ENCODE results near the gene SNX3. TPM values are rescaled to one million over a fixed set of nuclear protein-coding genes. Genes with fewer than 3 reads are reported as not detected.

The SNX3 gene
- total RNA-seq, 1 experiment from 2014 or later: 104 TPM

DNA sequence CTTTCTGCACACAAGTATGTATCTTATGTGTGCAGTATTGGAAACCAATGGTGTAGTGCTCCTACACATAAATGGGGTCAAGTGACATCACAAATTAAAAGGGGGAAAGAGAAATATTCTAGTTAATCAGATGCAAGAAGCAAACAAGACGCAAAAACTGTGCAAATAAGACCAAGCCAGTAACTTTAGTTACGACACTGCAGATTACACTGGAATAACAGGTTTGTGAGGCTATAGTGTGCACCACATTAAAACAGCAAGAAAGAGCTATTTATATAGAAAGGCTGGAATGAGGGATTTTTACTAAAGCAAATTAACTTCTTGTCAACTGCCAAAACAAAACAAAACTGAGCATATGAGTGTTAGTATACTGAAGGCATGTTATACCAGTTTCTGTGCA lies 49.2 kb downstream of the SNX3 start:
- Histone ChIP-seq H3K27me3 (replicated peaks; ENCODE audit: insufficient read depth, low read depth, low read length, poor library complexity) (no peaks in the 10 kb centered on the region), H3K36me3 (ENCODE audit: insufficient read depth, low read length, poor library complexity, severe bottlenecking) (peaks cover 7% of the 10 kb centered on the region), H3K27ac (ENCODE audit: low read depth, low read length, poor library complexity, severe bottlenecking) (no peak overlapping the region), H3K9me3 (ENCODE audit: low read depth, low read length, poor library complexity, severe bottlenecking) (no peaks in the 10 kb centered on the region), H3K4me1 (ENCODE audit: insufficient read depth, low read length, poor library complexity, severe bottlenecking) (no peaks in the 10 kb centered on the region), H3K4me3 (ENCODE audit: low read depth, low read length, poor library complexity, severe bottlenecking) (no peak overlapping the region)
- BruUV-seq (replicated peaks): TSS peak; percentile 91
- DNase-seq (ENCODE audit: low spot score): no peak
- TF ChIP-seq EZH2 (IDR thresholded peaks at IDR 0.05; ENCODE audit: borderline replicate concordance, low read depth, low read length, poor library complexity, severe bottlenecking): no peak
- TF ChIP-seq, protein P1, sequence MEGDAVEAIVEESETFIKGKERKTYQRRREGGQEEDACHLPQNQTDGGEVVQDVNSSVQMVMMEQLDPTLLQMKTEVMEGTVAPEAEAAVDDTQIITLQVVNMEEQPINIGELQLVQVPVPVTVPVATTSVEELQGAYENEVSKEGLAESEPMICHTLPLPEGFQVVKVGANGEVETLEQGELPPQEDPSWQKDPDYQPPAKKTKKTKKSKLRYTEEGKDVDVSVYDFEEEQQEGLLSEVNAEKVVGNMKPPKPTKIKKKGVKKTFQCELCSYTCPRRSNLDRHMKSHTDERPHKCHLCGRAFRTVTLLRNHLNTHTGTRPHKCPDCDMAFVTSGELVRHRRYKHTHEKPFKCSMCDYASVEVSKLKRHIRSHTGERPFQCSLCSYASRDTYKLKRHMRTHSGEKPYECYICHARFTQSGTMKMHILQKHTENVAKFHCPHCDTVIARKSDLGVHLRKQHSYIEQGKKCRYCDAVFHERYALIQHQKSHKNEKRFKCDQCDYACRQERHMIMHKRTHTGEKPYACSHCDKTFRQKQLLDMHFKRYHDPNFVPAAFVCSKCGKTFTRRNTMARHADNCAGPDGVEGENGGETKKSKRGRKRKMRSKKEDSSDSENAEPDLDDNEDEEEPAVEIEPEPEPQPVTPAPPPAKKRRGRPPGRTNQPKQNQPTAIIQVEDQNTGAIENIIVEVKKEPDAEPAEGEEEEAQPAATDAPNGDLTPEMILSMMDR (conservative IDR thresholded peaks at IDR 0.05; ENCODE audit: low read depth, low read length): no peak
- ChIA-PET POLR2A (ENCODE audit: low non-redundant PET) (no interaction called here), CTCF (no interaction called here)
- intact Hi-C loops (cut with micrococcal nuclease; ENCODE audit: unreplicated experiment): no loop called here

GRCh38 chr6:108210556-108210955 lies 50.3 kb downstream of the SNX3 start:
- H3K36me3 ChIP-seq (ENCODE audit: insufficient read depth, low read length, poor library complexity, severe bottlenecking): peaks cover 7% of the 10 kb centered on the region
- intact Hi-C loops (cut with micrococcal nuclease; ENCODE audit: unreplicated experiment): no loop called here
- H3K4me3 ChIP-seq (ENCODE audit: low read depth, low read length, poor library complexity, severe bottlenecking): no peak overlapping the region
- ChIA-PET POLR2A (ENCODE audit: low non-redundant PET) (no interaction called here), CTCF (no interaction called here)
- H3K27me3 ChIP-seq (replicated peaks; ENCODE audit: insufficient read depth, low read depth, low read length, poor library complexity): no peaks in the 10 kb centered on the region
- TF ChIP-seq EZH2 (IDR thresholded peaks at IDR 0.05; ENCODE audit: borderline replicate concordance, low read depth, low read length, poor library complexity, severe bottlenecking): no peak
- TF ChIP-seq, protein P1 (conservative IDR thresholded peaks at IDR 0.05; ENCODE audit: low read depth, low read length): no peak
- no peaks in the 10 kb centered on the region for H3K9me3 ChIP-seq (ENCODE audit: low read depth, low read length, poor library complexity, severe bottlenecking)
- no peaks in the 10 kb centered on the region for H3K4me1 ChIP-seq (ENCODE audit: insufficient read depth, low read length, poor library complexity, severe bottlenecking)
- BruUV-seq (replicated peaks): no TSS peak
- no peak overlapping the region for H3K27ac ChIP-seq (ENCODE audit: low read depth, low read length, poor library complexity, severe bottlenecking)
- no peak for DNase-seq (ENCODE audit: low spot score)

- Histone ChIP-seq H3K4me3 (ENCODE audit: low read depth, low read length, poor library complexity, severe bottlenecking) (no peak overlapping the region), H3K27me3 (replicated peaks; ENCODE audit: insufficient read depth, low read depth, low read length, poor library complexity) (no peaks in the 10 kb centered on the region), H3K27ac (ENCODE audit: low read depth, low read length, poor library complexity, severe bottlenecking) (no peak overlapping the region), H3K36me3 (ENCODE audit: insufficient read depth, low read length, poor library complexity, severe bottlenecking) (peaks cover 7% of the 10 kb centered on the region), H3K4me1 (ENCODE audit: insufficient read depth, low read length, poor library complexity, severe bottlenecking) (no peaks in the 10 kb centered on the region), H3K9me3 (ENCODE audit: low read depth, low read length, poor library complexity, severe bottlenecking) (no peaks in the 10 kb centered on the region)
- BruUV-seq (replicated peaks): no TSS peak
- ChIA-PET POLR2A (ENCODE audit: low non-redundant PET) (no interaction called here), CTCF (no interaction called here)
- TF ChIP-seq, protein P1 (conservative IDR thresholded peaks at IDR 0.05; ENCODE audit: low read depth, low read length): no peak
- no peak for TF ChIP-seq EZH2 (IDR thresholded peaks at IDR 0.05; ENCODE audit: borderline replicate concordance, low read depth, low read length, poor library complexity, severe bottlenecking)
- DNase-seq (ENCODE audit: low spot score): no peak
- intact Hi-C loops (cut with micrococcal nuclease; ENCODE audit: unreplicated experiment): no loop called here
Measured at GRCh38 chr6:108209738-108210137, 51.1 kb downstream of the SNX3 start.

Measured in A673 (cell line).